GM21528 (cell line): ENCODE results near the gene OCRL.

ENCODE experiments used
- ATAC-seq: cut with Tn5 transposase; IDR thresholded peaks from one replicate; pipeline ENCODE4 v1.9.1; 2021; ENCODE audit warnings: mild to moderate bottlenecking, moderate library complexity; ENCODE audit not compliant: unreplicated experiment, low FRiP score

Gene OCRL

GRCh38 chrX:129581904-129582303, 41.8 kb downstream of the OCRL start:
- ATAC-seq: no peak

- no peak for ATAC-seq
Observed at GRCh38 chrX:129585167-129585566, 45.1 kb downstream of the OCRL start.

DNA sequence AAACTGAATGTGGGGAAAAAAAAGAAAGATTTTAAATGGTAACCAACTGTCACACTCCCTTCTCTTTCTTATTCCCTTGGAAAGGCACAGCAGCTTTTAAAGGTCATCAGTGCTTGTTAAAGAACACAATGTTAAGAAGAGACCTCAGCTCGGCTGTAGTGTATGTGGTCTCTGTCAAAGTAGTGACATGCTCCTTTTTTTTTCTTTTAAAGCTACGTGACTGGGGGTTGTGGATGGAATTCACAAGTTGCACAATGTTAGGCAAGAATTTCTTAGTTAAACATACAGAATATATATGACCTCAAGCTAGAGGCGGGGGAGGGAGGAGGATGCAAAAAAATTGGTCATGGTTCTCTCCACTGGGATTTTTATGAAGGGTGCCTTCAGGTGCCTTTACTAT, 45.6 kb downstream of the OCRL start:
- ATAC-seq: no peak

- no peak for ATAC-seq
Observed at GRCh38 chrX:129586446-129586845, 46.4 kb downstream of the OCRL start.

DNA sequence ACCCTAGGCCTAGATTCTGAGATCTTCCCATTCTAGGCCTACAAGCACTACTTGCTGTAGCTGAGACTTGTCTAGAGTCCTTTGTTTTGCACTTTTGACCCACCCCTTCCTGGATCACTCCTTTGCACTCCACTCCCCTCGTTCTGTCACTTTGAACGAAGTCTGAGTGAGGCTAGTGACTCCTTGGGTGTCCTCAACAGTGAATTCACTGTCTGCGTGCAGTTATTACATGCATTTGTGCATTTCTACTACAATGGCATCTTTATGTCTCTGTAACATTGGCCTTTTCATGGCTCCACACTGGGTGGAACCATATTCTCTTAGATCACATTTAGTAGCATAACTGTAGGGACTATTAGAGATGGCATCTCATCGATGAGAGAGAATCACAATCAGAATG, 50.5 kb downstream of the OCRL start:
- ATAC-seq: no peak

- no peak for ATAC-seq
Observed at GRCh38 chrX:129593137-129593536, 53.1 kb downstream of the OCRL start.

GRCh38 chrX:129594781-129595180, 54.7 kb downstream of the OCRL start:
- ATAC-seq: no peak

GRCh38 chrX:129596077-129596476, 56.0 kb downstream of the OCRL start:
- no peak for ATAC-seq

DNA sequence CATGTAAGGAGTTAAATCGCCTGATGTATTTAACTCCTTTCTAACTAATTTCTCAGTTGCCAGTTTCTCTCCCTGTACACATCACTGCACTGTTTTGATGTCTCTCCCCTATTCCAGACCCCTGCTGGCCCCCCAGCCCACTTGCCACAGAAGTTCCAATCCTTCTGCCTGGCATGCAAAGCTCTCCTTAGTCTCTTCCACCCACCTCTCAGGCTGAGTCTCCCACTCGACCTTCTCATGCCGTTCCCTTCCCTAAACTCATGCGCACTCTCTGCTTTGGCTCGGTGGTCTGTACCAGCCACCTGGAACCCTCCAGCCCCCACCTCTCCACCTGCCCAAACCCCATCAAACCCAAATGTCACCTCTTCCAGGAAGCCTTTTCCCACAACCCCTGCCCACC, 57.8 kb downstream of the OCRL start:
- ATAC-seq: no peak

DNA sequence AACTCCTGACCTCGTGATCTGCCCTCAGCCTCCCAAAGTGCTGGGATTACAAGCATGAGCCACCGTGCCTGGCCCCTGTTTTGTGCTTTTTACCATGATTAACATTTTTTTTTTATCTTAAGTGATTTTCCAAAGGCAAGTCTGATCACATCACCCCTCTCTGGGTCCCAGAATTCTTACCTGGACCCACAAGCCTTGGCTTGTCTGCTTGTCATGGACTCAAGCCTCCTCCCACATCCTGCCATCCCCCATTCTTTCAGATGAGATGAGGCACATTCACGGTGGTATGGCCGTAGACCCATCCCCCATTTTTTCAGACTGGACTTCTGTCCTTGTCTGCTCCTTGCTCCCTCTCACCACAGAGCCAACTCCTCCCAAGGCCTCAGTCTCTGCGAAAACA, 59.4 kb downstream of the OCRL start:
- no peak for ATAC-seq

- no peak for ATAC-seq
Observed at GRCh38 chrX:129599996-129600395, 59.9 kb downstream of the OCRL start.

DNA sequence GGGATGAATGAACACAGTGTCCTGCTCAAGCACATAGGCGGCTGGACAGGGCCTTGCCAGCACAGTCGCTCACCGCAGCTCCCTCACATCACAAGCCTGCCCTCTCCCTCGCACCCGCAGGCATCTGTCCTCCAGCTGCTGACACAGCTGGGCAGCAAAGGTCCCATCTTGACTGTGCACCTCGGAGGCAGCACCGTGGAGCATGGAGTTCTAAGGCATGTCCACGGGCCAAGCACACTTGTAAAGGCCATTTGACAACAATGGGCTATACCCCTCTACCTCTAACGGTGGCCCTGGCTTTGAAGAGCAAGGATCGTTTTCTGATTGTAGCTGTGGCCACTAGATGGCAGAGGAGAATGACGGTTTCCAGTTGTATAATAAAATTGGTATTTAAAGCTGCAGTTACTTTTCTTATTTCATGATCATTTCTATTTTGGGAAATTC, 60.9 kb downstream of the OCRL start:
- ATAC-seq: no peak

DNA sequence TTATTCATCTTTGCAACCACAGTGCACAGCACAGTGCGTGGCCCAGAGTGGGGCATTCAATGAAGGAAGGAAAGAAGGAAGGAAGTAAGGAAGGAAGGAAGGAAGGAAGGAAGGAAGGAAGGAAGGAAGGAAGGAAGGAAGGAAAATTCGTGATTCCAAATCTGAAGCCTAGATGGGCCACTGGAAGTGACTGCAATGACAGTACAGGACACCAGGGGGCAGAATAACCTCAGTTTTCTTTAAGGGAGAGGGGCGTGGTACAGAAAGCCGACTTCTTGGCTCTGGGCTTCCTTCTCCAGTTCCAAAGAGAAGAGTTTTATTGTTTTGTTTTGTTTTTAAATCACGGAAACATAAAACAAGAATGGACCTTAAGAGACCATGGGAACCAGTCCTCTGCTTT, 66.9 kb downstream of the OCRL start:
- ATAC-seq: no peak

GRCh38 chrX:129608496-129608895, 68.4 kb downstream of the OCRL start:
- no peak for ATAC-seq

DNA sequence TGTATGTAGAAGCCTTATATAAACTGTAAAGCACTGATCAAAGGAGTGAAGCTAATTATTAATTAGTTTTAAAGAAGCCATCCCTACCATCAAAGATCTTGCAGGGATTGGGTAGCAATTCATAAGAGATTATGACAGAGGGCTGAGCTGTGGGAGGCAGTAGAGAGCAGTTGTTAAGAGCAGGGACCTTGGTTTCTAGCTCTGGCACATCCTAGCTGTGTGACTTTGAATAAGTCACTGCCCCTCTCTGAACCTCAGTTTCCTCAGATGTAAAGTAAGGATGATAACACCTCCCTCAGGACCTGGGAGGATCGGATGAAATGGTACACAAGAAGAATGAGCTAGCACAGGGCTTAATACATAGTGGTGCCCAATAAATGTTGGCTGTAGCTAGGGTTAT, 69.3 kb downstream of the OCRL start:
- ATAC-seq: no peak

DNA sequence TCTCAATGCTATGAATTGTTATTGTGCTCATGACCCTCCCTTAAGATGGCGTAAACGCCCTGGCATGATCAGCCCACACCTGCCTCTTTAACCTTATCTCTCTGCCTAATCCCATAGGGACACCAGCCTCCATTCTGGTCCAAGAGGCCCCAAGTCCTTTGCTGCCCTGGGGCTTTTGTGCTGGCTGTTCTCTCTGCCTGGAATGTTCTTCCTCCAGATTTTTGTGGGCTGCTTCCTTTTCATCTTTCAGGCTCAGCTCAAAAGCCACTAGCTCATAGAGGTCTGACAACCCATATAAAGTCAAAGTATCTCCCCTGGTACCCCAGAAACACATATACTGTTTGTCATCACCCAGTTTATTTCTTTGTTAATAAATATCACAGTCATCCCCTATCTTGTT, 72.3 kb downstream of the OCRL start:
- ATAC-seq: no peak

GRCh38 chrX:129613596-129613995, 73.5 kb downstream of the OCRL start:
- no peak for ATAC-seq

GRCh38 chrX:129614481-129615255, 74.6 kb downstream of the OCRL start:
- ATAC-seq: no peak

DNA sequence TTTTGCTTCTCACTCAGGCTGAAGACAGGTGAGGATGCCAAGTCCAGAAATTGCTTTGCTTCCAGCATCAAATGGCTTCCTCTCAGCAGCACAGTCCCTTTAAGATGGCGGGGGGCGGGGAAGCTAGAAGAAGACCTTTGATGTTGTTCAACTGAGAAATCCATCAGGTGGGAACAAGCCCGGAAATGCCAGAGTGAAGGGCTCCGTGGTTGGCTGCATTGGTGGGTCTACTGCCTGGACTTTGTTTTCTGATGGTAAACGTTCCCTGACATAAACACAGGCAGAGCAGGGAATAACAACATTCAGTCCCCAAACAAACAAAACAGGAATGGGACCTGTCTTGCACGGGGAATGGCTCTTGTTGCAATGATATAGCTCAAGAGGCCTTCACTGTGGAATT, 77.4 kb downstream of the OCRL start:
- no peak for ATAC-seq

- ATAC-seq: no peak
Observed at GRCh38 chrX:129618997-129619396, 78.9 kb downstream of the OCRL start.

DNA sequence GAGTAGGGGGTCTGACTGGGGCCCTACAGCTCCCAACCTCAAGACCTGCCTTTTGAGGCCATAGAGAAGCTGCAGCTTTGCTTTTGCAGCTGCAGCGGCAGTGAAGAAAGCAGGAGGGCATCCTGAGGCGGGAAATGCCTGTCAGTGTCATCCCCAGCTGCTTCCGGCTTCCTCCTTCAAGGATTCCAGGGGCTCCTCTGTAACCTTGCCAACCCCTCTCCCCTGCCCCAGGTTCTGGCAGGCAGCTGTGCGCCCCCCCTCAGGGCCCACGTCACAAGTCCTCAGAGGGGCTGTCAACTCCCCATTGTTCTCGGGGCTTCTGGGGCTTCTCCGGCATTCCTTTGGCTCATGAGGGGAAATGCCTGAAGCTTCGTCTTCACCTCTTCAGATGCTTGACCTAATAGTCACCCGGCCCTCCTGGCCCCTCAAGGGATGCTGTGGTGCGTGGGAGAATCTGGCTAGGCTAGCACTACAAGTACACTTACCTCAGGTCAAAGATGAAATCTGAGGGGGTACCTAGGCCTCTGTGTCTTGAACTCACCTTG, 82.8 kb downstream of the OCRL start:
- ATAC-seq: no peak

DNA sequence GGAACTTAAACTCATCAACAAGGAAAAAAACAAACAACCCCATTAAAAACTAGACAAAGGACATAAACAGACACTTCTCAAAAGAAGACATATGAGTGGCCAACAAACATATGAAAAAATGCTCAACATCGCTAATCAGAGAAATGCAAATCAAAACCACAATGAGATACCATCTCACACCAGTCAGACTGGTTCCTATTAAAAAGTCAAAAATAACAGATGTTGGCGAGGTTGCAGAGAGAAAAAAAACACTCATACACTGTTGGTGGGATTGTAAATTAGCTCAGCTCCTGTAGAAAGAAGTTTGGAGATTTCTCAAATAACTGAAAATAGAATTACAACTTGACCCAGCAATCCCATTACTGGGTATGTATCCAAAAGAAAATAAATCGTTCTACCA, 86.0 kb downstream of the OCRL start:
- ATAC-seq: no peak
